Activated T-helper 1 cell treated with anti-CD3 and anti-CD28 coated beads, Interleukin-2, amount 50 U/mL, for 16 hours (primary cell): ENCODE measurements around the gene AGAP1.

Source experiments
- DNase-seq, 2 donors: peaks; one replicate each; pipeline ENCODE4 v3.0.0-alpha.2; 2020; ENCODE audit warnings: low read depth in 1 of 2, low spot score in 1 of 2

Gene AGAP1

GRCh38 chr2:236014408-236015131 lies 520.7 kb downstream of the AGAP1 start:
- no peak for DNase-seq

- no peak for DNase-seq
Measured at GRCh38 chr2:236015171-236015570, 521.3 kb downstream of the AGAP1 start.

GRCh38 chr2:236016496-236016895 lies 522.7 kb downstream of the AGAP1 start:
- DNase-seq, result no peak

- no peak for DNase-seq
Measured at GRCh38 chr2:236017446-236017845, 523.6 kb downstream of the AGAP1 start.

GRCh38 chr2:236019434-236019833 lies 525.6 kb downstream of the AGAP1 start:
- no peak for DNase-seq

GRCh38 chr2:236021499-236022057 lies 527.7 kb downstream of the AGAP1 start:
- no peak for DNase-seq

GRCh38 chr2:236022128-236022527 lies 528.3 kb downstream of the AGAP1 start:
- DNase-seq, result no peak

- no peak for DNase-seq
Measured at GRCh38 chr2:236025892-236026291, 532.0 kb downstream of the AGAP1 start.

GRCh38 chr2:236026841-236027240 lies 533.0 kb downstream of the AGAP1 start:
- no peak for DNase-seq

- no peak for DNase-seq
Measured at GRCh38 chr2:236028066-236028465, 534.2 kb downstream of the AGAP1 start.

- DNase-seq, result no peak
Measured at GRCh38 chr2:236033462-236033861, 539.6 kb downstream of the AGAP1 start.

GRCh38 chr2:236034974-236035373 lies 541.1 kb downstream of the AGAP1 start:
- DNase-seq, result no peak

GRCh38 chr2:236036045-236036444 lies 542.2 kb downstream of the AGAP1 start:
- no peak for DNase-seq

- no peak for DNase-seq
Measured at GRCh38 chr2:236038096-236038495, 544.3 kb downstream of the AGAP1 start.

GRCh38 chr2:236040600-236041328 lies 546.9 kb downstream of the AGAP1 start:
- no peak for DNase-seq

GRCh38 chr2:236041616-236042015 lies 547.8 kb downstream of the AGAP1 start:
- DNase-seq, result no peak

GRCh38 chr2:236042087-236042486 lies 548.2 kb downstream of the AGAP1 start:
- DNase-seq, result no peak

- no peak for DNase-seq
Measured at GRCh38 chr2:236044191-236044590, 550.3 kb downstream of the AGAP1 start.

- no peak for DNase-seq
Measured at GRCh38 chr2:236045251-236046235, 551.7 kb downstream of the AGAP1 start.

- no peak for DNase-seq
Measured at GRCh38 chr2:236046715-236047114, 552.9 kb downstream of the AGAP1 start.

GRCh38 chr2:236047176-236047575 lies 553.3 kb downstream of the AGAP1 start:
- DNase-seq, result no peak
